ENCODE data around the gene SPTBN1.
"Not testable (repeated sequence)": the region's sequence is repeated elsewhere in the genome, so short reads cannot be mapped to it uniquely, and the experiment has no call there.

Gene SPTBN1

DNA sequence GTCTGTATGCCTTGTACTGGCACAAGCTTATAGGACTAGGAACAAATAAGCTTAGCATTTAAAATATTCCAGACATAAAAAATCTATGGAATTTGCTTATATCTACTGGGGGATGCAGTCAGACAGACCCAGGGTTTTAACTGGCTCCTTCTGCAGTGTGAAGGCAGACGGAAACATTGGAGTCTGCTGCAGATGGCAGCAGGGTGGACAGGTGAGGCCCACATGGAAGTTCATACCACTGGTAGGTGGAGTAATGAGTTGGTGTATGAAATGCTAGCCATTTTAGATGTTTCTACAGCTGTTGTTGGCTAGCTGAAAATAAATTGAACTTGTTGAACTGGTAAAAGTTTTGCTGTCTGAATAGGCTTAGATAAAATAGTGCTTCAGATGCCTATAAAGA is 17.7 kb downstream of the SPTBN1 start:
- no peak for DNase-seq

DNA sequence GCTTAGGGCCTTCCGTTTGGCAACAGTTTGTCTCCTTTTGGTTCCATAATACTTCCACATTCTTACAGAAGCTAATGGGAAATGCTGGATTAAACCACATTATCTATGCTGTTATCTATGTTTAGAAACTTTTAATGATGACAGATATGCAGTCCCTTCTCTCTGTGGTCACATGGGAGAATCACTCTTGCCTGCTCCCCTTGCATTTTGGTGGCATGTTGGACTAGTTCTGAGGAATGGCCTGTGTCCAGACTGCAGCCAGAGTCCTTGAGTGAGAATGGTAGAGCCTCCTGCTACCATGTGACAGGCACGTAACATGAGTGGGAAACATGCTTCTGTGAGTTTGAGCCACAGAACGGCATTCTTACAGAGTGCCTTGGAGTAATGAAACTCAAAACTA is 19.2 kb downstream of the SPTBN1 start:
- DNase-seq, result no peak

DNA sequence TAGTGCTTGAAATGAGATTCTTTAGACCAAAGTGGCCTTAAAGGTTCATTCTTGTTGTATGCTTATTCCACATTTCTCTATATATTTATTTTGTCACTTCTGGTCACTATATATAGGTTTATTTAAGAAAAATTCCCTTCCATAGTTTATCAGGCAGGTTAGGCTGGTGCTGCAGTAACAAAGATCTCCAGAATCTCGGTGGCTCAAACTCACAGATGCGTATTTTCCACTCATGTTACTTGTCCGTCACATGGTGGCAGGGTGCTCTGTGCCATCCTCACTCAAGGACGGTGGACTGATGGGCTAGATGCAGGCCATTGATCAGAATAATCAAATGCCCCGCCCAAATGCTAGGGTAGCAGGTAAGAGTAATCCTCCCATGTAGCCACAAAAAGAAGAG is 19.8 kb downstream of the SPTBN1 start:
- DNase-seq, result no peak

GRCh38 chr2:54476852-54477251 is 20.7 kb downstream of the SPTBN1 start:
- DNase-seq, result no peak

DNA sequence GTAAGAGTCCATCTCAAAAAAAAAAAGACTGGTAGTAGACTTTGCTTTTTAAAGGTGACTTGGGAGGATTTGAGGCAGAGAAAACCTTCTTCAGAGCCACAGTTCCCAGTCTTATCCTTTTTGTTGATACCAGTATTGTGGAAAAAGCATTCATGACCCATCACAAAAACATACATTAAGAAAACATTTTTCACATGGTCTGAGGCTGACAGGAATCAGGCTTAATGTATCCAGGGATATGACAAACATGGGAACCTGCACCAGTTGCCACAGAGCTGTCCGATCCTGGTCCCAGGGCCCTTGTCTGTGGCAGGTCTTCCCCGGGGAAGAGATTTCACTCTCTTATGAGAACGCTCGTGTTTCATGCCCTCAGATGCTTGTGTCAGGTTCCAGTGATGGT is 21.8 kb downstream of the SPTBN1 start:
- DNase-seq, result no peak

DNA sequence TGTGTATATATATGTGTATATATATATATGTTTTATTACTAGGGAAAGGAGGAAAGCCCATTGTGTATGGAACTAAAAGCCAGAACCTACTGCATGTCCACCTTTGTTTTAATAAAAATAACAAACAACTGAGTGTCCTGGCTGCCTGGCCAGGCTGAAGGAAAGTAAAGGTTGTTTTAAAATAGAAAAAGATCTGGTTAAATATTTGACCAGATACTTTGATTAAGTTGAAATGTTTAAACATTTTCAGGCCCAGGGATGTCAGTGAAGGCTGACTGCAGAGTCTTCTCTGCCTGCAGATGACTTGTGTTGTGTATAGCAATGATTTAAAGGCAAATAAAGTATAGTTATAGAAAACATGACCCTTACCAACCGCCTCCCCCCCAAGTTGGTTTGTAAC is 22.8 kb downstream of the SPTBN1 start:
- no peak for DNase-seq

- no peak for DNase-seq
Observed at GRCh38 chr2:54479424-54479823, 23.3 kb downstream of the SPTBN1 start.

- DNase-seq, result no peak
Observed at GRCh38 chr2:54480025-54480424, 23.9 kb downstream of the SPTBN1 start.

GRCh38 chr2:54481686-54482085 is 25.6 kb downstream of the SPTBN1 start:
- no peak for DNase-seq

- no peak for DNase-seq
Observed at GRCh38 chr2:54482715-54483114, 26.6 kb downstream of the SPTBN1 start.

GRCh38 chr2:54483426-54483825 is 27.3 kb downstream of the SPTBN1 start:
- DNase-seq, result no peak

GRCh38 chr2:54485756-54486155 is 29.6 kb downstream of the SPTBN1 start:
- DNase-seq, result not testable (repeated sequence)

DNA sequence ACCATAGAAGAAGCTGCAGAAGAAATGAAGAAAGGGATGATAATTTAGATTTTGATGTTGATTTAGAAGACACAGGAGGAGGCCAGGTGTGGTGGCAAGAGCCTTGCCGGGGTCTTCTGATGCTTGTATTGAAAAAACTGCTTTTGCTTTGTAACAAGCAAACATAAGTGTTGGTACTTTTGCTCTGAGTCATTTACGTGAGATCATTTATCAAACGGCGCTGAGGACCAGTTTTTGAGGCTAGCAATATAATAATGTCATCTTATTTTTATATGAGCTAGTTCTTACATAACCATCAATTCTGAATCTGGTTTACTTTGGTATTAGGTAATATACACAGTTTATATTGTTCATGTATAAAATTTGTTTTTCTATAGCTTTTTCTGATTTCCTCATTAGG is 30.6 kb downstream of the SPTBN1 start:
- DNase-seq, result no peak

GRCh38 chr2:54490863-54491262 is 34.7 kb downstream of the SPTBN1 start:
- no peak for DNase-seq

DNA sequence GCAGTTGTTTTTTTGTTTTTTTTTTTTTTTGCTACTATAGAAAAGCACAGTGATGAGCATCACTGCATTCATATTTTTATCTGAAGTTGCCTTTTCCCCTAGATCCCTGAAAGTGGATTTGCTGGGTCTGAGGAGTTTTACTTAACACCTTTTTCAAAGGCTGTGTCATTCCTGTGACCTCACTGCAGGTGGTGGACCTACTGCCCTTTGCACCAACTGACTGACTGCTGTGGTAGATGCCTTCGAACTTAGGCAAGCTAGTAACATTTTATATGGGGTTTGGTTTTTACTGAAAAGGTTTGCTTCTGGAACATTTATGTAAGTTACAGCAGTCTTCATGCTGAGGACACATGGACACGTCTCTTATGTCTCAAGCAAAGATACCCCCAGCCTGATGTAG is 36.2 kb downstream of the SPTBN1 start:
- DNase-seq, result no peak

DNA sequence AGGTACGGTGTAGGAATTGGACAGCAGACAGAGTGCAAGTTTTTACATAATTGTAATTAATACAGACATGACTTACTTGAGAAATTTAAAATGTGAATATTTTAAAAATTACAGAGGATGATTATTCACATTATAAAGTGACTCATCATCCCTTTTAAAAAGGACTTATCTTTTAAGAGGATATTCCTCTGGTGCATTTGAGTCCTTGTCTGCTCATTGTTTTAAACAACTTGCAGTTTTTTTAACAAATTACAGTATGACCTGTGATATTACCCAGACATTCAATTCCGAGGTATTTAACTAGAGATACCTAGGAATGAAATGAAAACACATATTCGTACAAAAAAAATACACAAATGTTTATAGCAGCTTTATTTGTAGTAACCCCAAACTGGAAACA is 38.0 kb downstream of the SPTBN1 start:
- no peak for DNase-seq

- DNase-seq, result no peak
Observed at GRCh38 chr2:54496920-54497319, 40.8 kb downstream of the SPTBN1 start.

GRCh38 chr2:54497763-54498680 is 41.9 kb downstream of the SPTBN1 start:
- no peak for DNase-seq

- no peak for DNase-seq
Observed at GRCh38 chr2:54499661-54500060, 43.5 kb downstream of the SPTBN1 start.

GRCh38 chr2:54500404-54501205 is 44.5 kb downstream of the SPTBN1 start:
- DNase-seq, result no peak

- DNase-seq, result no peak
Observed at GRCh38 chr2:54502731-54503130, 46.6 kb downstream of the SPTBN1 start.

- peak in 1 of 4 experiments; percentile 1 for DNase-seq
Observed at GRCh38 chr2:54503192-54503591, 47.1 kb downstream of the SPTBN1 start.

DNA sequence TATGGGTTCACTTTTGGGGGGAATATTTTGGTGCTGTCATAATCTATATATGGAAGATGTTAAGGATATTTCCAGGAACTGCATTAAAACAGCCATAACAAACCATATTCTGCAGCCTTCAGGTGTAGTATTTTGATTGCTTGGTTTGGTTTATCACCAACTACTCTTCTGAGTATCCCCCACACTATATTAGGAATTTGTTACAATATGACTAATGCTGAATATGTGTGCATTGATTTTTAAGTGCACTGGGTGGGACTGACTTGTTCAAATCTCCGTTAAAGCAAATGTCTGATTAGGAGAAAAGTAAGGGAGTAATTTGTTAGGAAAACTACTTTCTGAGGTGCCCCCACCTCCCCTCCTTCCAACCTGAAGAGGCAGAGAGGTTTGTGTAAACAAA is 47.7 kb downstream of the SPTBN1 start:
- no peak for DNase-seq

DNA sequence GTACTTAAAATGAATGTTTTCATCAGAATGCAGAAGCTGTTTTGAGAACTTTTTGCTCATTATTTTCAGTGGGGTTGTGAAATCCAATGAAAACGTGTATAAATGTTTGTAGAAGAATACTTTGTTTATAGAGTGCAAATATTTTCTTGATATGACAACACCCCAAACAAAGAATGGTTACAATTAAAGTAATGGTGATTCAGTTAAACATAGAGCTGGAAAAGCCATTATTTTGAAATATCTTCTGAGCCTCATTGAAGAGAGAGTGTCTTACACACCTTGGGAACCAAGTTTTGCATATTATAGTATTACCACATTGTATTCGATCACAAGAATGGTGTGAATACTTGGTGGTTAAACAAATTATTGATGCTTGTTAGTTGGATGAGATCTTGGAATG is 48.7 kb downstream of the SPTBN1 start:
- no peak for DNase-seq
